ENCODE data around the gene SLC23A2. TPM values are rescaled to one million over a fixed set of nuclear protein-coding genes. Genes with fewer than 3 reads are reported as not detected.
A peak's percentile ranks its signal among the peaks of the same experiment; 100 is the strongest.

The SLC23A2 gene
- total and polyA plus RNA-seq, 12 donors, result 51.0 to 294 (median 145) TPM

- DNase-seq, result no peak
Observed at GRCh38 chr20:5003626-5004025, 2.3 kb upstream of the SLC23A2 start.

GRCh38 chr20:5002077-5002413, 735 bp upstream of the SLC23A2 start:
- intact Hi-C loops (cut with DNase I), result loop anchor here (10.0 kb wide), 1 partner anchor 93 kb away; no protein-coding TSS in a partner anchor
- WGBS, 4 donors, result 26 to 47% (median 34%) methylated on average over 4 to 5 of the region's 5 CpGs

More at GRCh38 chr20:5003626-5004025, 2.3 kb upstream of the SLC23A2 start:
- H3K36me3 ChIP-seq (replicated peaks in 1 of 2), result no peaks in the 10 kb centered on the region
- H3K27me3 ChIP-seq, result no peaks in the 10 kb centered on the region
- H3K9me3 ChIP-seq (replicated peaks in 1 of 3), result no peaks in the 10 kb centered on the region
- 69 to 78% (median 75%) methylated on average over 3 of the region's 3 CpGs for WGBS, 4 donors
- H3K4me3 ChIP-seq, result no peak overlapping the region
- intact Hi-C loops (cut with DNase I), result loop anchor here (10.0 kb wide), 1 partner anchor 91 kb away; no protein-coding TSS in a partner anchor
- TF ChIP-seq POLR2A (IDR thresholded peaks at IDR 0.05), result no peak
- TF ChIP-seq, protein P1, sequence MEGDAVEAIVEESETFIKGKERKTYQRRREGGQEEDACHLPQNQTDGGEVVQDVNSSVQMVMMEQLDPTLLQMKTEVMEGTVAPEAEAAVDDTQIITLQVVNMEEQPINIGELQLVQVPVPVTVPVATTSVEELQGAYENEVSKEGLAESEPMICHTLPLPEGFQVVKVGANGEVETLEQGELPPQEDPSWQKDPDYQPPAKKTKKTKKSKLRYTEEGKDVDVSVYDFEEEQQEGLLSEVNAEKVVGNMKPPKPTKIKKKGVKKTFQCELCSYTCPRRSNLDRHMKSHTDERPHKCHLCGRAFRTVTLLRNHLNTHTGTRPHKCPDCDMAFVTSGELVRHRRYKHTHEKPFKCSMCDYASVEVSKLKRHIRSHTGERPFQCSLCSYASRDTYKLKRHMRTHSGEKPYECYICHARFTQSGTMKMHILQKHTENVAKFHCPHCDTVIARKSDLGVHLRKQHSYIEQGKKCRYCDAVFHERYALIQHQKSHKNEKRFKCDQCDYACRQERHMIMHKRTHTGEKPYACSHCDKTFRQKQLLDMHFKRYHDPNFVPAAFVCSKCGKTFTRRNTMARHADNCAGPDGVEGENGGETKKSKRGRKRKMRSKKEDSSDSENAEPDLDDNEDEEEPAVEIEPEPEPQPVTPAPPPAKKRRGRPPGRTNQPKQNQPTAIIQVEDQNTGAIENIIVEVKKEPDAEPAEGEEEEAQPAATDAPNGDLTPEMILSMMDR (IDR thresholded peaks at IDR 0.05), result no peak
- H3K4me1 ChIP-seq (replicated peaks in 1 of 2), result peaks cover 19 to 23% of the 10 kb centered on the region in 2 donors
- no peak overlapping the region for H3K27ac ChIP-seq

GRCh38 chr20:5000263-5001173, 792 bp downstream of the SLC23A2 start:
- peak overlapping the region; percentile 66 to 91 (median 89) for H3K27ac ChIP-seq
- peak; percentile 76 to 93 (median 91) for DNase-seq
- 2 to 3% (median 2%) methylated on average over 35 to 53 of the region's 53 CpGs for WGBS, 4 donors
- H3K9me3 ChIP-seq (replicated peaks in 1 of 3), result no peaks in the 10 kb centered on the region
- H3K27me3 ChIP-seq, result no peaks in the 10 kb centered on the region
- H3K4me1 ChIP-seq (replicated peaks in 1 of 2), result peaks cover 30 to 33% of the 10 kb centered on the region in 2 donors
- peak overlapping the region; percentile 66 to 97 (median 90) for H3K4me3 ChIP-seq
- H3K36me3 ChIP-seq (replicated peaks in 1 of 2), result no peaks in the 10 kb centered on the region
- intact Hi-C loops (cut with DNase I), result loop anchor here (10.0 kb wide), 1 partner anchor 94 kb away; no protein-coding TSS in a partner anchor
- TF ChIP-seq, protein P1 (IDR thresholded peaks at IDR 0.05), result no peak
- peak in 1 of 2 donors; percentile 89 for TF ChIP-seq POLR2A (IDR thresholded peaks at IDR 0.05)

More at GRCh38 chr20:5002077-5002413, 735 bp upstream of the SLC23A2 start:
- H3K36me3 ChIP-seq (replicated peaks in 1 of 2), result no peaks in the 10 kb centered on the region
- DNase-seq, result no peak
- H3K9me3 ChIP-seq (replicated peaks in 1 of 3), result no peaks in the 10 kb centered on the region
- peaks cover 30 to 33% of the 10 kb centered on the region in 2 donors for H3K4me1 ChIP-seq (replicated peaks in 1 of 2)
- H3K4me3 ChIP-seq, result peak overlapping the region in 1 of 4 donors; percentile 97
- peak overlapping the region in 1 of 5 donors; percentile 72 for H3K27ac ChIP-seq
- H3K27me3 ChIP-seq, result no peaks in the 10 kb centered on the region
- TF ChIP-seq, protein P1 (IDR thresholded peaks at IDR 0.05), result no peak
- TF ChIP-seq POLR2A (IDR thresholded peaks at IDR 0.05), result no peak

GRCh38 chr20:4999788-5000187, 1.5 kb downstream of the SLC23A2 start:
- Histone ChIP-seq H3K9me3 (replicated peaks in 1 of 3) (no peaks in the 10 kb centered on the region), H3K27ac (peak overlapping the region in 4 of 5 donors; percentile 66 to 91 (median 89)), H3K4me3 (peak overlapping the region in 2 of 4 donors; percentile 95 to 97), H3K36me3 (replicated peaks in 1 of 2) (no peaks in the 10 kb centered on the region), H3K4me1 (replicated peaks in 1 of 2) (peaks cover 30 to 33% of the 10 kb centered on the region in 2 donors), H3K27me3 (no peaks in the 10 kb centered on the region)
- intact Hi-C loops (cut with DNase I), result loop anchor here (10.0 kb wide), 1 partner anchor 95 kb away; no protein-coding TSS in a partner anchor
- DNase-seq, result no peak
- TF ChIP-seq, protein P1 (IDR thresholded peaks at IDR 0.05), result no peak
- no peak for TF ChIP-seq POLR2A (IDR thresholded peaks at IDR 0.05)
- 27 to 37% (median 35%) methylated on average over 1 of the region's 1 CpG for WGBS, 4 donors
